ENCODE data around the gene PSMB8. TPM values are rescaled to one million over a fixed set of nuclear protein-coding genes. Genes with fewer than 3 reads are reported as not detected.

PSMB8 gene
- total RNA-seq, 1 experiment from 2014 or later: 0.96 TPM

- ATAC-seq: no peak
- Histone ChIP-seq H3K9me3 (ENCODE audit: control insufficient read depth in 1 of 2, insufficient read depth in 1 of 2, low read depth in 1 of 2, low read length in 2 of 2) (no peaks in the 10 kb centered on the region), H3K4me3 (replicated peaks in 1 of 2; ENCODE audit: low read depth in 1 of 2, low read length in 2 of 2) (no peak overlapping the region), H3K36me3 (ENCODE audit: control insufficient read depth in 1 of 2, insufficient read depth in 2 of 2, low read length in 2 of 2) (no peaks in the 10 kb centered on the region), H3K4me2 (ENCODE audit: low read length) (no peak overlapping the region), H3K27me3 (ENCODE audit: insufficient read depth, low read length) (no peaks in the 10 kb centered on the region), H2AFZ (ENCODE audit: low read depth, low read length, poor library complexity, severe bottlenecking) (no peak overlapping the region), H4K20me1 (ENCODE audit: insufficient read depth) (no peaks in the 10 kb centered on the region), H3K9me2 (ENCODE audit: insufficient read depth) (no peaks in the 10 kb centered on the region), H3K79me2 (ENCODE audit: insufficient read depth, low read length) (no peaks in the 10 kb centered on the region), H3K27ac (ENCODE audit: low read depth, low read length) (no peak overlapping the region), H3K4me1 (ENCODE audit: control insufficient read depth in 1 of 2, insufficient read depth in 2 of 2, low read length in 2 of 2) (no peaks in the 10 kb centered on the region), H3K9ac (ENCODE audit: low read length) (no peak overlapping the region)
- no TSS peak for BruUV-seq (replicated peaks)
- no peak for TF ChIP-seq ZBTB33 (IDR thresholded peaks at IDR 0.05; ENCODE audit: extremely low read depth, insufficient replicate concordance, low read length)
- no peak for TF ChIP-seq CBX3 (IDR thresholded peaks at IDR 0.05; ENCODE audit: low read depth)
- no peak for TF ChIP-seq SP1 (IDR thresholded peaks at IDR 0.05; ENCODE audit: low read depth)
- no peak for TF ChIP-seq REST (IDR thresholded peaks at IDR 0.05; ENCODE audit: low read depth)
- no peak for TF ChIP-seq YY1 (IDR thresholded peaks at IDR 0.05; ENCODE audit: extremely low read depth, insufficient replicate concordance, low read depth, low read length)
- TF ChIP-seq ZNF274 (IDR thresholded peaks at IDR 0.05; ENCODE audit: low read depth, low read length): no peak
- TF ChIP-seq TCF7L2 (IDR thresholded peaks at IDR 0.05; ENCODE audit: borderline replicate concordance, extremely low read depth, insufficient read depth, insufficient read length): no peak
- no peak for TF ChIP-seq SRF (IDR thresholded peaks at IDR 0.05; ENCODE audit: low read depth)
- no peak for TF ChIP-seq EZH2 (IDR thresholded peaks at IDR 0.05)
- no peak for TF ChIP-seq EGR1 (IDR thresholded peaks at IDR 0.05; ENCODE audit: low read depth)
- no peak for TF ChIP-seq JUND (IDR thresholded peaks at IDR 0.05)
- TF ChIP-seq ATF3 (IDR thresholded peaks at IDR 0.05): no peak
- TF ChIP-seq RAD21 (IDR thresholded peaks at IDR 0.05; ENCODE audit: low read depth): no peak
- TF ChIP-seq POLR2AphosphoS5 (IDR thresholded peaks at IDR 0.05; ENCODE audit: low read depth, low read length): no peak
- no peak for TF ChIP-seq EZH2phosphoT487 (IDR thresholded peaks at IDR 0.05; ENCODE audit: borderline replicate concordance)
- TF ChIP-seq POLR2A (IDR thresholded peaks at IDR 0.05; ENCODE audit: borderline replicate concordance, extremely low read depth, insufficient read depth, insufficient read length): no peak
- no peak for TF ChIP-seq FOSL1 (IDR thresholded peaks at IDR 0.05; ENCODE audit: low read depth)
- no peak for TF ChIP-seq SIN3A (IDR thresholded peaks at IDR 0.05; ENCODE audit: low read depth)
- intact Hi-C loops (cut with micrococcal nuclease): no loop called here
- ChIA-PET POLR2A (interaction anchor here (1.2 kb wide), 1 partner anchor 92 kb away, joined by 4 read pairs; no protein-coding TSS in a partner anchor), CTCF (interaction anchor here (1.0 to 1.5 kb wide), 3 partner anchors 8 to 41 kb away, joined by 4 to 7 read pairs (median 5); partner anchors contain the start of gene TAP2), RAD21 (ENCODE audit: low non-redundant PET in 1 of 2, low total read pairs in 2 of 2, uncharacterized antibody in 2 of 2, unreplicated experiment in 2 of 2) (no interaction called here)
- no peak for DNase-seq (ENCODE audit: low read depth, low spot score)
Observed at GRCh38 chr6:32879691-32880090, 35.8 kb upstream of the PSMB8 start.

All from HCT116 (cell line).